Testis (tissue), 3 donors: ENCODE results near the gene CFLAR. TPM values are rescaled to one million over a fixed set of nuclear protein-coding genes. Genes with fewer than 3 reads are reported as not detected.

ENCODE experiments used
- DNase-seq: peaks from one replicate; pipeline ENCODE4 v3.0.0-alpha.2; 2019
- H3K27ac ChIP-seq, 2 donors: fragments of 200-600 bp; sonication (generic); one replicate each; pipeline ENCODE4 v1.5.1; 2019
- H3K27me3 ChIP-seq: fragments of 200-600 bp; sonication (generic); one replicate; pipeline ENCODE4 v1.5.1; 2019
- H3K36me3 ChIP-seq: fragments of 200-600 bp; sonication (generic); one replicate; pipeline ENCODE4 v1.5.1; 2017; ENCODE audit warnings: low read depth; ENCODE audit errors: missing control alignments
- H3K4me1 ChIP-seq: fragments of 200-600 bp; sonication (generic); one replicate; pipeline ENCODE4 v1.5.1; 2019
- H3K4me3 ChIP-seq, 2 donors: fragments of 200-600 bp; sonication (generic); one replicate each; pipeline ENCODE4 v1.5.1; 2017 to 2019
- H3K9me3 ChIP-seq: fragments of 200-600 bp; sonication (generic); one replicate; pipeline ENCODE4 v1.5.1; 2017
- POLR2A ChIP-seq: fragments of 450-650 bp; IDR thresholded peaks from one replicate; pipeline ENCODE4 v1.6.1; 2017; ENCODE audit warnings: antibody characterized with exemption, mild to moderate bottlenecking, moderate library complexity
- WGBS, 2 donors: methylation state at CpG; one replicate each; pipeline ENCODE4 v1.1.5; 2018; 5-methylcytosine and 5-hydroxymethylcytosine counted together
- intact Hi-C: fragments of 100-400 bp; cut with DNase I; formaldehyde crosslinking; loops from one replicate; pipeline ENCODE4 v1.15.1; 2023; ENCODE audit warnings: low total_unique reads
- polyA plus RNA-seq: library from polyadenylated mRNA; stranded (reverse); fragments of 350-450 nt; fragmentation: Illumina TruSeq; extraction: RNeasy Lipid Tissue Mini Kit (QIAGEN cat#74804); gene quantifications from one replicate; pipeline ENCODE4 v1.2.3, GENCODE V29; 2014; ENCODE audit warnings: low read depth, low replicate concordance; ENCODE audit not compliant: insufficient read depth
- total RNA-seq, 2 donors: library from RNA; depleted of rRNA; stranded (reverse); fragments of >200 nt; gene quantifications; one replicate each; pipeline ENCODE4 v1.2.3, GENCODE V29; 2016
- TF ChIP-seq, protein P1 (sequence below), 3 experiments: fragments of 450-650 bp in 2 of 3; fragments of 200-600 bp in 1 of 3; sonication (generic) in 1 of 3; IDR thresholded peaks; one replicate each; pipeline ENCODE4 v1.5.1; 2016 to 2019; ENCODE audit warnings: antibody characterized with exemption in 3 of 3, mild to moderate bottlenecking in 2 of 3, moderate library complexity in 1 of 3

The CFLAR gene
- total and polyA plus RNA-seq, 3 donors from 2014 or later, result 51.1 to 137 (median 117) TPM

- H3K36me3 ChIP-seq, result no peaks in the 10 kb centered on the region
- no peak overlapping the region for H3K4me3 ChIP-seq
Observed at GRCh38 chr2:201200345-201200744, 84.4 kb downstream of the CFLAR start.

GRCh38 chr2:201201371-201201770 lies 85.4 kb downstream of the CFLAR start:
- Histone ChIP-seq H3K4me1 (no peaks in the 10 kb centered on the region), H3K27ac (no peak overlapping the region), H3K27me3 (no peaks in the 10 kb centered on the region), H3K36me3 (no peaks in the 10 kb centered on the region), H3K4me3 (no peak overlapping the region), H3K9me3 (no peaks in the 10 kb centered on the region)
- WGBS, 2 donors, result 89 to 92% methylated on average over 8 of the region's 8 CpGs
- intact Hi-C loops, result no loop called here
- TF ChIP-seq POLR2A, result no peak
- TF ChIP-seq, protein P1, sequence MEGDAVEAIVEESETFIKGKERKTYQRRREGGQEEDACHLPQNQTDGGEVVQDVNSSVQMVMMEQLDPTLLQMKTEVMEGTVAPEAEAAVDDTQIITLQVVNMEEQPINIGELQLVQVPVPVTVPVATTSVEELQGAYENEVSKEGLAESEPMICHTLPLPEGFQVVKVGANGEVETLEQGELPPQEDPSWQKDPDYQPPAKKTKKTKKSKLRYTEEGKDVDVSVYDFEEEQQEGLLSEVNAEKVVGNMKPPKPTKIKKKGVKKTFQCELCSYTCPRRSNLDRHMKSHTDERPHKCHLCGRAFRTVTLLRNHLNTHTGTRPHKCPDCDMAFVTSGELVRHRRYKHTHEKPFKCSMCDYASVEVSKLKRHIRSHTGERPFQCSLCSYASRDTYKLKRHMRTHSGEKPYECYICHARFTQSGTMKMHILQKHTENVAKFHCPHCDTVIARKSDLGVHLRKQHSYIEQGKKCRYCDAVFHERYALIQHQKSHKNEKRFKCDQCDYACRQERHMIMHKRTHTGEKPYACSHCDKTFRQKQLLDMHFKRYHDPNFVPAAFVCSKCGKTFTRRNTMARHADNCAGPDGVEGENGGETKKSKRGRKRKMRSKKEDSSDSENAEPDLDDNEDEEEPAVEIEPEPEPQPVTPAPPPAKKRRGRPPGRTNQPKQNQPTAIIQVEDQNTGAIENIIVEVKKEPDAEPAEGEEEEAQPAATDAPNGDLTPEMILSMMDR (IDR thresholded peaks at IDR 0.05), result no peak
- DNase-seq, result no peak

More at GRCh38 chr2:201200345-201200744, 84.4 kb downstream of the CFLAR start:
- no peaks in the 10 kb centered on the region for H3K4me1 ChIP-seq
- TF ChIP-seq, protein P1 (IDR thresholded peaks at IDR 0.05), result no peak
- no peak for TF ChIP-seq POLR2A
- intact Hi-C loops, result no loop called here
- H3K9me3 ChIP-seq, result no peaks in the 10 kb centered on the region
- WGBS, 2 donors, result 72 to 77% methylated on average over 8 of the region's 8 CpGs
- H3K27me3 ChIP-seq, result no peaks in the 10 kb centered on the region
- no peak overlapping the region for H3K27ac ChIP-seq
- no peak for DNase-seq

GRCh38 chr2:201203916-201204654 lies 88.1 kb downstream of the CFLAR start:
- intact Hi-C loops, result no loop called here
- no peak for DNase-seq
- H3K27ac ChIP-seq, result no peak overlapping the region
- H3K27me3 ChIP-seq, result no peaks in the 10 kb centered on the region
- H3K9me3 ChIP-seq, result no peaks in the 10 kb centered on the region
- 72 to 73% methylated on average over 6 of the region's 6 CpGs for WGBS, 2 donors
- no peaks in the 10 kb centered on the region for H3K4me1 ChIP-seq
- no peak overlapping the region for H3K4me3 ChIP-seq
- TF ChIP-seq, protein P1 (IDR thresholded peaks at IDR 0.05), result no peak
- H3K36me3 ChIP-seq, result no peaks in the 10 kb centered on the region

- 88 to 92% methylated on average over 9 of the region's 9 CpGs for WGBS, 2 donors
- Histone ChIP-seq H3K36me3 (no peaks in the 10 kb centered on the region), H3K27ac (no peak overlapping the region), H3K9me3 (no peaks in the 10 kb centered on the region), H3K27me3 (no peaks in the 10 kb centered on the region), H3K4me3 (no peak overlapping the region), H3K4me1 (no peaks in the 10 kb centered on the region)
- intact Hi-C loops, result no loop called here
- DNase-seq, result no peak
- TF ChIP-seq, protein P1 (IDR thresholded peaks at IDR 0.05), result no peak
- no peak for TF ChIP-seq POLR2A
Observed at GRCh38 chr2:201204655-201205514, 88.9 kb downstream of the CFLAR start.
